Neural cell (in vitro differentiated cells): ENCODE results near the gene SRI. TPM values are rescaled to one million over a fixed set of nuclear protein-coding genes. Genes with fewer than 3 reads are reported as not detected.

ENCODE experiments used
- H2AFZ ChIP-seq: fragments of 200-600, 300-800 bp; sonication (generic), shearing (Covaris generic); 2 replicates; pipeline ENCODE4 v1.6.0; 2014; ENCODE audit warnings: low read depth, mild to moderate bottlenecking, antibody characterized with exemption, low read length, moderate library complexity
- H3F3A ChIP-seq: fragments of 200-600 bp; shearing (Covaris generic); 2 replicates; pipeline ENCODE4 v1.6.1; 2016; ENCODE audit warnings: mild to moderate bottlenecking, moderate library complexity, mixed read lengths, antibody characterized with exemption, low read length; ENCODE audit not compliant: insufficient read depth, poor library complexity, severe bottlenecking
- H3K27ac ChIP-seq: fragments of 200-600, 300-800 bp; sonication (generic), shearing (Covaris generic); 2 replicates; pipeline ENCODE4 v1.5.1; 2014; ENCODE audit warnings: mild to moderate bottlenecking, low read length, moderate library complexity
- H3K27me3 ChIP-seq: fragments of 300-800, 200-600 bp; sonication (generic), shearing (Covaris generic); 2 replicates; pipeline ENCODE4 v1.6.0; 2014; ENCODE audit warnings: mild to moderate bottlenecking, low read depth, low read length, moderate library complexity; ENCODE audit not compliant: insufficient read depth
- H3K36me3 ChIP-seq: fragments of 300-800, 200-600 bp; sonication (generic), shearing (Covaris generic); 2 replicates; pipeline ENCODE4 v1.5.1; 2014; ENCODE audit warnings: mild to moderate bottlenecking, antibody characterized with exemption, low read length, moderate library complexity; ENCODE audit not compliant: insufficient read depth
- H3K4me2 ChIP-seq: fragments of 300-800, 200-600 bp; sonication (generic), shearing (Covaris generic); 2 replicates; pipeline ENCODE4 v1.6.0; 2014; ENCODE audit warnings: mild to moderate bottlenecking, low read length
- H3K4me3 ChIP-seq: fragments of 300-800, 200-600 bp; sonication (generic), shearing (Covaris generic); 2 replicates; pipeline ENCODE4 v1.5.1; 2014; ENCODE audit warnings: mild to moderate bottlenecking, low read length, moderate library complexity
- H3K79me2 ChIP-seq: fragments of 200-600 bp; shearing (Covaris generic); replicated peaks from 2 replicates; pipeline ENCODE4 v1.6.0; 2014; ENCODE audit warnings: mild to moderate bottlenecking, low read length, moderate library complexity; ENCODE audit not compliant: insufficient read depth
- H3K9ac ChIP-seq: fragments of 300-800, 200-600 bp; sonication (generic), shearing (Covaris generic); 2 replicates; pipeline ENCODE4 v1.6.1; 2016; ENCODE audit warnings: mild to moderate bottlenecking, low read length, mixed read lengths
- H3K9me2 ChIP-seq: fragments of 200-600 bp; shearing (Covaris generic); 2 replicates; pipeline ENCODE4 v1.6.1; 2016; ENCODE audit warnings: mild to moderate bottlenecking, low read length, mixed read lengths; ENCODE audit not compliant: insufficient read depth
- H3K9me3 ChIP-seq: fragments of 200-600, 300-800 bp; sonication (generic), shearing (Covaris generic); 2 replicates; pipeline ENCODE4 v1.6.1; 2016; ENCODE audit warnings: mild to moderate bottlenecking, mixed run types, low read length, moderate library complexity, mixed read lengths
- H4K20me1 ChIP-seq: fragments of 200-600 bp; shearing (Covaris generic); 2 replicates; pipeline ENCODE4 v1.6.1; 2016; ENCODE audit warnings: mild to moderate bottlenecking, mixed run types; ENCODE audit not compliant: insufficient read depth
- EP300 ChIP-seq: fragments of 450-650 bp; conservative IDR thresholded peaks from 2 replicates; pipeline ENCODE4 v1.6.1; 2014; ENCODE audit warnings: antibody characterized with exemption, mild to moderate bottlenecking, moderate library complexity; ENCODE audit not compliant: poor library complexity, severe bottlenecking
- EZH2 ChIP-seq: fragments of 200-600, 300-800 bp; shearing (Covaris generic), sonication (generic); IDR thresholded peaks from 2 replicates; pipeline ENCODE4 v1.6.1; 2014; ENCODE audit warnings: antibody characterized with exemption, low read length, borderline replicate concordance, mild to moderate bottlenecking; ENCODE audit not compliant: insufficient read depth, poor library complexity, severe bottlenecking
- MXI1 ChIP-seq: fragments of 450-650 bp; conservative IDR thresholded peaks from 2 replicates; pipeline ENCODE4 v1.6.1; 2014; ENCODE audit warnings: antibody characterized with exemption, mild to moderate bottlenecking; ENCODE audit not compliant: poor library complexity, severe bottlenecking
- POLR2AphosphoS5 ChIP-seq: IDR thresholded peaks from 2 replicates; pipeline ENCODE4 v1.6.1; 2012
- RAD21 ChIP-seq: fragments of 450-650 bp; conservative IDR thresholded peaks from 2 replicates; pipeline ENCODE4 v1.6.1; 2014; ENCODE audit warnings: antibody characterized with exemption, mild to moderate bottlenecking, moderate library complexity
- SMC3 ChIP-seq: fragments of 450-650 bp; conservative IDR thresholded peaks from 2 replicates; pipeline ENCODE4 v1.6.1; 2014; ENCODE audit warnings: antibody characterized with exemption, mild to moderate bottlenecking, moderate library complexity; ENCODE audit not compliant: poor library complexity
- TAF1 ChIP-seq: IDR thresholded peaks from 2 replicates; pipeline ENCODE4 v1.6.1; 2012; ENCODE audit warnings: low read depth
- polyA plus RNA-seq: library from polyadenylated mRNA; depleted of rRNA; stranded (reverse); fragments of >200 nt; gene quantifications from 2 replicates; pipeline ENCODE4 v1.2.3, GENCODE V29; 2014
- TF ChIP-seq, protein P1 (sequence below): fragments of 450-650 bp; IDR thresholded peaks from 2 replicates; pipeline ENCODE4 v1.5.1; 2014; ENCODE audit warnings: antibody characterized with exemption, mild to moderate bottlenecking, moderate library complexity; ENCODE audit not compliant: poor library complexity, severe bottlenecking
- TF ChIP-seq, protein P2 (sequence below): IDR thresholded peaks from 2 replicates; pipeline ENCODE4 v1.6.1; 2012; ENCODE audit warnings: borderline replicate concordance

Gene SRI
- polyA plus RNA-seq, 1 donor from 2014 or later, result 97.2 TPM

DNA sequence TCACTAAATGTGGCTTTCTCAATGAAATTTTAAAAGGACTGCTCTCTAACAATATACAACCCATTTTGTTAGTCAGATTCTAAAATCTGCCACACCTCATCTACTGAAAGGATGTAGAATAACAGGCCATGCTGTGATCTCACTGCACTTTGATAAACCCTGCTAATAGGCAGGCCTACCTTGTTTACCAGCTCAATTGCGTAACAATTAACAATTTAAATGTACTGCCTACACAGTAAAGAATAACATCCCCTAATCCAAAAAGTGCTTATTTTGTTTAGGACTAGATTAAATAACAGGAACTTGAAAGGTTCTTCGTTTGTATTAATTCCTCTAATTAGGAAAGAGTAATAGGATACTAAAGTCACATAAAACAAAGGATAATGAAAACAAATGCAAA lies 4.5 kb downstream of the SRI start:
- peaks cover 20% of the 10 kb centered on the region for H3K79me2 ChIP-seq
- H3K27me3 ChIP-seq, result no peaks in the 10 kb centered on the region
- no peak overlapping the region for H3K4me3 ChIP-seq
- H3K27ac ChIP-seq, result no peak overlapping the region
- H4K20me1 ChIP-seq, result no peaks in the 10 kb centered on the region
- H3F3A ChIP-seq, result no peaks in the 10 kb centered on the region
- no peaks in the 10 kb centered on the region for H3K9me2 ChIP-seq
- H3K9ac ChIP-seq, result no peak overlapping the region
- no peaks in the 10 kb centered on the region for H3K9me3 ChIP-seq
- TF ChIP-seq, protein P1, sequence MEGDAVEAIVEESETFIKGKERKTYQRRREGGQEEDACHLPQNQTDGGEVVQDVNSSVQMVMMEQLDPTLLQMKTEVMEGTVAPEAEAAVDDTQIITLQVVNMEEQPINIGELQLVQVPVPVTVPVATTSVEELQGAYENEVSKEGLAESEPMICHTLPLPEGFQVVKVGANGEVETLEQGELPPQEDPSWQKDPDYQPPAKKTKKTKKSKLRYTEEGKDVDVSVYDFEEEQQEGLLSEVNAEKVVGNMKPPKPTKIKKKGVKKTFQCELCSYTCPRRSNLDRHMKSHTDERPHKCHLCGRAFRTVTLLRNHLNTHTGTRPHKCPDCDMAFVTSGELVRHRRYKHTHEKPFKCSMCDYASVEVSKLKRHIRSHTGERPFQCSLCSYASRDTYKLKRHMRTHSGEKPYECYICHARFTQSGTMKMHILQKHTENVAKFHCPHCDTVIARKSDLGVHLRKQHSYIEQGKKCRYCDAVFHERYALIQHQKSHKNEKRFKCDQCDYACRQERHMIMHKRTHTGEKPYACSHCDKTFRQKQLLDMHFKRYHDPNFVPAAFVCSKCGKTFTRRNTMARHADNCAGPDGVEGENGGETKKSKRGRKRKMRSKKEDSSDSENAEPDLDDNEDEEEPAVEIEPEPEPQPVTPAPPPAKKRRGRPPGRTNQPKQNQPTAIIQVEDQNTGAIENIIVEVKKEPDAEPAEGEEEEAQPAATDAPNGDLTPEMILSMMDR, result no peak
- TF ChIP-seq, protein P2, sequence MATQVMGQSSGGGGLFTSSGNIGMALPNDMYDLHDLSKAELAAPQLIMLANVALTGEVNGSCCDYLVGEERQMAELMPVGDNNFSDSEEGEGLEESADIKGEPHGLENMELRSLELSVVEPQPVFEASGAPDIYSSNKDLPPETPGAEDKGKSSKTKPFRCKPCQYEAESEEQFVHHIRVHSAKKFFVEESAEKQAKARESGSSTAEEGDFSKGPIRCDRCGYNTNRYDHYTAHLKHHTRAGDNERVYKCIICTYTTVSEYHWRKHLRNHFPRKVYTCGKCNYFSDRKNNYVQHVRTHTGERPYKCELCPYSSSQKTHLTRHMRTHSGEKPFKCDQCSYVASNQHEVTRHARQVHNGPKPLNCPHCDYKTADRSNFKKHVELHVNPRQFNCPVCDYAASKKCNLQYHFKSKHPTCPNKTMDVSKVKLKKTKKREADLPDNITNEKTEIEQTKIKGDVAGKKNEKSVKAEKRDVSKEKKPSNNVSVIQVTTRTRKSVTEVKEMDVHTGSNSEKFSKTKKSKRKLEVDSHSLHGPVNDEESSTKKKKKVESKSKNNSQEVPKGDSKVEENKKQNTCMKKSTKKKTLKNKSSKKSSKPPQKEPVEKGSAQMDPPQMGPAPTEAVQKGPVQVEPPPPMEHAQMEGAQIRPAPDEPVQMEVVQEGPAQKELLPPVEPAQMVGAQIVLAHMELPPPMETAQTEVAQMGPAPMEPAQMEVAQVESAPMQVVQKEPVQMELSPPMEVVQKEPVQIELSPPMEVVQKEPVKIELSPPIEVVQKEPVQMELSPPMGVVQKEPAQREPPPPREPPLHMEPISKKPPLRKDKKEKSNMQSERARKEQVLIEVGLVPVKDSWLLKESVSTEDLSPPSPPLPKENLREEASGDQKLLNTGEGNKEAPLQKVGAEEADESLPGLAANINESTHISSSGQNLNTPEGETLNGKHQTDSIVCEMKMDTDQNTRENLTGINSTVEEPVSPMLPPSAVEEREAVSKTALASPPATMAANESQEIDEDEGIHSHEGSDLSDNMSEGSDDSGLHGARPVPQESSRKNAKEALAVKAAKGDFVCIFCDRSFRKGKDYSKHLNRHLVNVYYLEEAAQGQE, result no peak
- no peak for TF ChIP-seq EZH2
- H3K36me3 ChIP-seq, result no peaks in the 10 kb centered on the region
- H2AFZ ChIP-seq, result no peak overlapping the region
- no peak overlapping the region for H3K4me2 ChIP-seq

DNA sequence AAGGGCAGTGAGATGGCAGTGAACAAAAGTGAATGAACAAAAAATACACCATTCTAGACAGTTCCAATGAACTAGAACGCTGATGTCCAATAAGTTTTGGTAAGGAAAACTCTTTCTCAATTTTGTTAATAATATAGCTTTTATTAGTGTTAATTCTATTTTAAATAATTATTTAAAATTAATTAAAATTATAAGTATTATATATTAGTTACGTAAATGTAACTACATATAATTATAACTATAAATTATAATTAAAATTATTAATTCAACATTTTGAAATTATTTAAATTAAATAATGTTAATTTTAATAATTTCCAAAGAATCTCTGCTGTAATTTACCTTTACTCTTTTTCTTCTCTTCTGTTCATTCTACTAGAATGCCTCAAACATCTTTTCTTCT lies 5.4 kb downstream of the SRI start:
- Histone ChIP-seq H3K36me3 (no peaks in the 10 kb centered on the region), H4K20me1 (no peaks in the 10 kb centered on the region), H3K27ac (no peak overlapping the region), H3K9ac (no peak overlapping the region), H3K9me2 (no peaks in the 10 kb centered on the region), H3K9me3 (no peaks in the 10 kb centered on the region), H3K79me2 (peaks cover 20% of the 10 kb centered on the region), H3F3A (no peaks in the 10 kb centered on the region), H3K27me3 (no peaks in the 10 kb centered on the region), H3K4me3 (no peak overlapping the region), H3K4me2 (no peak overlapping the region), H2AFZ (no peak overlapping the region)
- TF ChIP-seq EZH2, result no peak
- TF ChIP-seq RAD21, result no peak
- no peak for TF ChIP-seq EP300
- TF ChIP-seq TAF1, result no peak
- TF ChIP-seq MXI1, result no peak
- TF ChIP-seq, protein P1, result no peak
- no peak for TF ChIP-seq SMC3
- no peak for TF ChIP-seq POLR2AphosphoS5
- TF ChIP-seq, protein P2, result no peak
